Stimulated activated CD4-positive, alpha-beta T cell treated with anti-CD3 and anti-CD28 coated beads, Interleukin-1b, Interleukin-23, amount 100 ng/mL, for 24 hours (primary cell): ENCODE data around the gene HNF1A.
A peak's percentile ranks its signal among the peaks of the same experiment; 100 is the strongest.

Source experiments
- DNase-seq, 4 experiments: peaks; one replicate each; pipeline ENCODE4 v3.0.0-alpha.2; 2020; ENCODE audit warnings: low read depth in 4 of 4, low spot score in 1 of 4

The HNF1A gene

DNA sequence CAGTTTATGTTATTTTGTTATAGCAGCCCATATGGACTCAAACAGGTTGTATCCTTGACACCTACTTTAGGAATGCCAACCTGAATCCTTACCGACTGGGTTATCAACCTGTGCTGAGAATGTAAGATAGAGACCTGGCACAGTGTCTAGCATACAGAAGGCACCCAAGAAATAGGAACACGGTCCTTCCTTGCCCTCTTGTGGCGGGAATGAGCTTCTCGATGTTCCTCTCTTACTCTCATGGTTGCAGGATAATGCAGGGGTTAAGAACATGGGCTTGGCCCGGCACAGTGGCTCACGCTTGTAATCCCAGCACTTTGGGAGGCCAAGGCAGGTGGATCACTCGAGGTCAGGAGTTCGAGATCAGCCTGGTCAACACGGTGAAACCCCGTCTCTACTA is 31.4 kb downstream of the HNF1A start:
- DNase-seq = no peak

DNA sequence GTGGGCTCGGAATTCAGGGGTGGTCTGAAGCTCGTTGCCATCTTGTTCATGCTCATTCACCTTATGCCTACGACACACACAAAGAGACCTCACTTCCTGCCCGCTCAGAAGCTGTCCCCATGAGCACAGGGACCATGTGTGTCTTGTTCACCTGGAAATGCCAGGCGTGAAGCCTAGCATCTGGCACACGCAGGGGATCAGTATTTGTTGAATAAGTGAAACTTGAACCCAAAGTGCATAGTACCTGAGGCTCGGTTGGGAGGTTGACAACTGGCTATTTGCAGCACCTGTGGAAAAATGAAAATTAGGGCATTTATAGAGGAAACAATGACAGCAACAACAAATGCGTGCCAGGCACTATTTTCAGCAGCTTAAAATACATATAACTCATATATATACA is 32.5 kb downstream of the HNF1A start:
- no peak for DNase-seq

DNA sequence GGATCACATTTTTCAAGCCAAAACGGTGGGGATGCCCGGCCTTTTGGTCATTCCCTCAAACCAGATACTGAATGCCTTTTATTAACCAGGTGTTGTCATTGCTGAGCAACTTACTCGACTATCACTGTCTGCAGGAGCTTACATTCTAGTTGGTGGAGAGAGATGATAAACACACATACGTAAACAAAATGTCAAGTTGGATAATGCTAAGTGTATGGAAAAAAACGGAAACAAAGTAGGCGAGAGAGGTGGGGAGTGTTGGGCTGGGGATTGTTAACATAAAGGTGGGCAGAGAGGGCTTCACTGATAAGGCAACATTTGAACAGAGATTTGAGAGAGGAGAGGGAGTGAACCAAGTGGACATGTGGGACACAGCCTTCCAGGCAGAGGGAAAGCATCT is 33.5 kb downstream of the HNF1A start:
- DNase-seq = no peak

DNA sequence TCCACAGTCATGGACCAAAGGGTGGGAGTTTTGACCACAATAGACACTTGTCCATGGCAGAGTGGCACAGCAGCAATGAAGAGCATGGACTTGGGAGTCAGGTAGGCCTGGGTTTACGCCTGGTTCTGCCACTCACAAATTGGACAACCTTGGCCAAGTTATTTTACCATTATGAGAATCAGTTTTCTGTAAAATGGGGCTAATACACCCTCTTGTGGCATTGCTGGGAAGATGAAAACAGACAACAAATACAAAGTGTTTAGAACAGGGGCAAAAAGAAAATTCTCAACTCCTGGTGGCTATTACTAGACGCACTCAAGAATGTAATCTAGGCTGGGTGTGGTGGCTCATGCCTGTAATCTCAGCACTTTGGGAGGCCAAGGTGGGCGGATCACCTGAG is 35.4 kb downstream of the HNF1A start:
- DNase-seq = no peak

DNA sequence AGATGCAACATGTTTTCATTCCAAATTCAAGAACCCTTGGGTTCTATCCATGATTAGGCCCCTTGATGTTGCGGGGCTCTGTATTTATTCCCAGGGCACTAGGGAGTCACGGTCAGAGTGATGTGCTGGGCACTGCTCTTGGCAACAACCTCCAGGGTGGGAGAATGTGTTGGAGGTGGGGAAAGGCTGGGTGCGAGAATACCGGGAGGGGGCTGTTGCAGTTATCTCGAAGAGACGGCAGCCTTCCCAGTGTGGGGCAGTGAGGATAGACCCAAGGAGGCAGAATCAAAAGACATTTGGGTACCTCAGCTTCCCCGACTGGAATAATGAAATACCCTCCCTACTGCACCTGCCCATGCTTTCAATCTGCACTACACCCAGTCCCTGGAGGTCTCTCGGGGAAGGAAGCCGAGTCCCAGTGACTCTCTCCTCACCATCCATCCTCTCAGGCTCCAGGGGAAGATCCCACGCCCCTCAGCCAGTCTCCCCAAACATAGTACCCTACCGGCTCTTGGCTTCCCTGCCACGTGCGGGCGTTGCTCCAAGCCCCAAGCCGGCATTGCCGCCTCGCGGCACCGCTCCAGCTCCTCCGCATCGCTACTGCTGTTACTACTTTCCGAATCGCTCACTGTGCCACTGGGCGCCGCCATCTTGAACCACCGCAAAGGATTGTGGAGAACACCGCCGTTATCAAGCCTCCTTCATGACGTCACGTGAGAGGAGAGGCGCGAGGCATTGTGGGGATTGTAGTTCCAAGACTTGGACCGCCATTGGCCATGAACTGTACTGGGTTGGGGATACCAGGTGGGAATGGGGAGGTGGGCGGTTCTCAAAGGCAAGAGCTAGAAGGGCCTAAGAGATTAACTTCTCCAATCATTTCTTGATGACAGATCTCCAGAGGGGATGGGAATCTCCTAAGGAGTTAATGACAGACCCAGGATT is 37.8 kb downstream of the HNF1A start, which contains the start of gene C12orf43:
C12orf43 (minus strand) TSS at position 663 of the 942 bp plus-strand sequence; CDS start at position 650, 13 bp downstream.
- DNase-seq = peak; percentile 83 to 88 (median 86)

DNA sequence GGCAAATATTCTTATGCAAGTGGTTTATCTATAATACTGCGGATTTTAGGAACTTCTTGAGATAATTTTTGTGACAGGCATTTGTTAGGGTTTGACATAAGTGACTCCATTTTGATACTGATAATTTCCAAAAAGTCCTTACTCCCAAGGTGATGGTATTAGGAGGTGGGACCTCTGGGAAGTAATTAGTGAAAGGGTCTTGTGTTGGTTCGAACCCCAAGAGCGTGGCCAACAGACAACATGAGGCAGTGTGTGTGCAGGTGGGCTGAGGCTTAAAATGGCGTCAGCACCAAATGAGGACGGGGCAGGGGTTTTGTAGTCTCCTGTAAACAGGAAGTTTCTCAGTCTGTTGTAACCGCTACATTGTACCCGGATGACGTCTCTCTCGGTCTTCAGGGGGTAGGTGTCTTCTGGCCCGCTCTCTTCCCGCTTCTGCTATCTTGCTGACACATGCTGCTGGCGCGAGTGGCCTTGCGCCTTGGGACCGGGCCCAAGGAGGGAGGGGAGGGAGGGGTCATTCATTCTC is 39.7 kb downstream of the HNF1A start:
- no peak for DNase-seq

DNA sequence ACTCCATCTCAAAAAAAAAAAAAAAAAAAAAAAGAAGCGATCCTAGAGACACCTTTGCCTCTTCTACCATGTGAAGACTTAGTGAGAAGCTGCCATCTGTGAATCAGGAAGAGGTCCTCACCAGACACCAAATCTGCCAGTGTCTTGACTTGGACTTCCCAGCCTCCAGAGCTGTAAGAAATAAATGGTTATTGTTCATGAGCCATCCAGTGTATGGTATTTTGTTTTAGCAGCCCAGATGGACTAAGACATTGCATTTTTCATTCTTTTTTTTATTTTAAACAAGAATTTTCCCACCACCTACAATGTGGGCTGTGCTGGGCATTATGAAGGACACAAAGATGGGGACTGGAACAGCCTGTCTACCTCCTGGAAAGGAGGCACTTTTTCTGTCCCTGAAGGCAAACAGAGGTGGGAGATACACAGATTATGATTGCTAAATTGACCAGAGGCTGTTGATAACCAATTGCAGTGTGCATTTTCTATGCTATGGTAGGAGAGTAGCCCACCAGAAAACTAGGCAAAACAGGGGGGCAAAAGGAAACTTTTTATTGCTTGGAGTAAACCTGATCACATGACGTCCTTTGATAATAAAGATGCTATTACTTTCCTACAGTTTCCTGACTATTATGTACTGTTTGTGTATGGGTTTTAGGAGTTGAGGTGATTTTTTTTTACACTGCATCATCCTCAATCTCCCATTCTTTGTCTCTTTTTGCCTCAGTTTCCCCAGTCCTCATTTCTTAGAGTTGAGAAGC is 40.7 kb downstream of the HNF1A start:
- no peak for DNase-seq

GRCh38 chr12:121021754-121022153 is 43.4 kb downstream of the HNF1A start:
- DNase-seq = no peak

GRCh38 chr12:121022713-121023112 is 44.4 kb downstream of the HNF1A start:
- no peak for DNase-seq

DNA sequence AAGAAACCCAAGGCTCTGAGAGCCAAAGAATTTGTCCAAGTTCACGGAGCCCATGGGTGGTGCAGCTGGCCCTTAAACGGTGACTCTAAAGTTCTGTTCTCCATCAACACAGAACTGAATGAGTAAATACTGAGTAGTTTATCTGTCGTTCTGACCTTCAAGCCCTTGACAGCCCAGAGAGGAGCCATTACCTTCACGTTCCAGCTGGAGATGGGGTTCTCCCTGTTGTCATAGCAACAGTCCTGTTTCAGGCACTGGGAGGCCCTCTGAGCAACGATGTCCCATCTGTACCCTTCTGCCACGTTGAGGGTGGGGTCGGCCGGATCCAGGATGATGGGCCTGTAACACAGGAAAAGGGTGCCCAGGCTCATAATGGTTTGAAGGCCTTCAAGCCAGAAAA is 45.5 kb downstream of the HNF1A start:
- DNase-seq = no peak

DNA sequence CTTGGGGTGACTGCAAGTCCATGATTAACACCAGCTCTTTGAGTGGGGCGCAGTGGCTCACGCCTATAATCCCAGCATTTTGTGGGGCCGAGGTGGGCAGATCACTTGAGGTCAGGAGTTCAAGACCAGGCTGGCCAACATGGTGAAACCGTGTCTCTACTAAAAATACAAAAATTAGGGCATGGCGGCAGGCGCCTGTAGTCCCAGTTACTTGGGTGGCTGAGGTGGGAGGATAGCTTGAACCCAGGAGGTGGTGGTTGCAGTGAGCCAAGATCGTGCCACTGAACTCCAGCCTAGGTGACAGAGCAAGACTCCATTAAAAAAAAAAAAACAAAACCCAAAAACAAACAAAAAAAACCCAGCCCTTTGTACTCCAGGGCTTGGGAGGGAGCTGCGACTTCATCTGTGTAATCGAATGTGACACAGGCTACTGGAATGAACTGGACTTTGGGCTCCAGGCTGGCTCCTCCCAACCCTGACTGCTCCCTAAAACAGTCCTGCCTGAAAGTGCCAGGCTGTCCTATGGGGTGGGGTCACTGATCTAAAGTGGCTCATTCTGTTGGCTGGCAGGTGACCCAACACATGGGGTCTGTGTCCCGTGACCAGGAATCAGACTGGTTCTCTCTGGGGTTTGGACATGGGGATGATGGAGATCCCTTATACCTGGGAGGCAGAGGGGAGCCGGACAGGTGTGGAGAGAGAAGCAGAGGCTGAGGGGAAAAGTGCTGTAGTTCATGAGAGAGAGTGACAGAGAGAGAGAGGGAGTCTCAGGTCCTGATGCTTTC is 47.3 kb downstream of the HNF1A start:
- no peak for DNase-seq

GRCh38 chr12:121026274-121027045 is 48.1 kb downstream of the HNF1A start:
- DNase-seq = no peak

GRCh38 chr12:121030576-121031212 is 52.4 kb downstream of the HNF1A start:
- DNase-seq = no peak

DNA sequence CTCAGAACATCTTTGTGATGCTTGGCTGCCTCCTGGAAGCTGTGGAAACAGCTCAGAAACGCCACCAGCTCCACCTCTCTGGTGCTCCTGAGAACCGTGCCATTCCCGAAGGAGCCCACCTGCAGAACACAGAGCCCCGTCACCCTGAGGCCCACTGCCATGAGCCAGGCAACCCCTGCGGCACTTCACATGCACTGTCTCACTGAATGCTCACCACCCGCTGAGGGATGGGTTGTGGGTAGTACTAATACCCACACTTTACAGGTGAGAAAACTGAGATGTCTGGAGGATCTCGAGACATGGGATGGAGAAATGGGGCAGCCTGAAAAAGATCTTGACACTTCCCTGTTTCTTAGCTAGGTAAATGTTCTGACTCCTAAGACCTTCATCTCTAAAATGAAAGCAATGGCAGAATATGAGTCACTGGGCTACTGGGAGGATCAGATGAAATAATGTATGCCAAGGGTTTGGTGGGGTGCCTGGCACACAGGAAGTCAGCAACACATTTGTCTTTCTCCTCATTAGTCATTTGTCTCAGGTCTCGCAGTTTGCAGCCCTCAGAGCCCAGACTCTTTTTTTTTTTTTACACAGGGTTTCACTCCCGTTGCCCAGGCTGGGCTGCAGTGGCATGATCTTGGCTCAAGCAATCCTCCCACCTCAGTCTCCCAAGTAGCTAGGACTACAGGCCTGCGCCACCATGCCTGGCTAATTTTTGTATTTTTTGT is 55.4 kb downstream of the HNF1A start:
- peak in 2 of 4 experiments; percentile 20 to 50 for DNase-seq

- no peak for DNase-seq
These were observed 56.4 kb downstream of the HNF1A start for GRCh38 chr12:121034616-121035305.

DNA sequence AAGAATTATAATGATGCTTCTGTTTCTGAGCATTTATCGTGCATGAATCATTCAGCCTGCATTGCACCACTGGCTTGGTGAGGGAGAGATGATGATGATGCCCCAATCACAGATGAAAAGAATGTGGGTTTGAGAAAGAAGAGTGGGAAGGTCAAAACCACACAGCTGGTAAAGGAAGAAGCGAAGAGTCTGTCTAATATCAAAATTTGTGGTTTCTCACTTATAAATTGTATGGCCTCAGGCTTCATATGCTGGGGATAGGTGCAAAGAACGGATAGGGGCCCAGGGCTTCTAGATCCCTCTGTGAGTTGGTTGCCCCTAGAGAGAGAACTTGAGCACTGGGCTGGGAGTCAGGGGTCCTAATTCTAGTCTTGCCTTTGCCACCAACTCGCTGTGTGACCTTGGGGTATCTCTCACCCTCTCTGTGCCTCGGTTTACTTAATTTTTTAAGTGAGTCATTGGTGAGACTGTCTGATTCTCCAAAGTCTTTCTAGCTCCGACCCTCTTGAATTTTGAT is 58.5 kb downstream of the HNF1A start:
- DNase-seq = no peak

DNA sequence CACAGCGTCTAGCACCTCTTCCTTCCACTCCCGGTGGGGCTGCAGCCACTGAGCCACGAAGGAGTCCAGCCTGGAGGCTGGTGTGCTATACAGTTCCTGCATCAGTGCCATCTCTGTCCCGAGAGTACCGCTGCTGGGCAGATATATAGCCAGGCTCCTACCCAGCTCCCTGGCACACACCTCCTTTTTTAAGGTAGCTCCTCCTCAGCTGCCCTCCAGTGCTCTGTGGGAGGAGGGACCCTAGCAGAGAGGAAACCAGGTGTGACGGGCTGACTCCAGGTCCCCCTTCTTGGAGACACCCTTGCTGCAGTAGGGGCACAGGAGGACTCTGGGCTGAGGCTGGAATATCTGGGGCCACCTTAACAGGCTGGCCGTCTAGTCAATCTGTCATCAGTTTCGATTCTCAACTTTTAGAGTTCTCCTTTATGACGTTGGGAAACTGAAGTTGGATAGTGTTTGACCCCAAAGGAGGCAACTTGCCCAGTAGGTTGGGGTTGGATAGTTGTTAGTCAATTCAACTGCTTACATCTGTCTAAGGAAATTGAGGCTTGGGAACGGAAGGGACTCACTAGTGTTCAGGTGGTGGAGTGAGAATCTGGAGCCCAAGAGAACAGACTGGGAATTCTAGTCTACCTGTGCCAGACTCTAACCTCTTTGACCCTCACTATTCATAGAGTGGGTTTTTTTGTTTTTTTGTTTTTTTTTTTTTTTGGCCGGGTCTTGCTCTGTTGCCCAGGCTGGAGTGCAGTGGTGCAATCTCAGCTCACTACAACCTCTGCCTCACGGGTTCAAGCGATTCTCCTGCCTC is 60.7 kb downstream of the HNF1A start, which contains the start of gene OASL:
OASL (minus strand) TSS at position 386 of the 808 bp plus-strand sequence; CDS start at position 111, 275 bp downstream.
- peak in 1 of 4 experiments; percentile 13 for DNase-seq
